Measurements from ENCODE around the gene LY6G6D. TPM values are rescaled to one million over a fixed set of nuclear protein-coding genes. Genes with fewer than 3 reads are reported as not detected.

LY6G6D gene
- total RNA-seq, 4 donors from 2014 or later, result not detected

DNA sequence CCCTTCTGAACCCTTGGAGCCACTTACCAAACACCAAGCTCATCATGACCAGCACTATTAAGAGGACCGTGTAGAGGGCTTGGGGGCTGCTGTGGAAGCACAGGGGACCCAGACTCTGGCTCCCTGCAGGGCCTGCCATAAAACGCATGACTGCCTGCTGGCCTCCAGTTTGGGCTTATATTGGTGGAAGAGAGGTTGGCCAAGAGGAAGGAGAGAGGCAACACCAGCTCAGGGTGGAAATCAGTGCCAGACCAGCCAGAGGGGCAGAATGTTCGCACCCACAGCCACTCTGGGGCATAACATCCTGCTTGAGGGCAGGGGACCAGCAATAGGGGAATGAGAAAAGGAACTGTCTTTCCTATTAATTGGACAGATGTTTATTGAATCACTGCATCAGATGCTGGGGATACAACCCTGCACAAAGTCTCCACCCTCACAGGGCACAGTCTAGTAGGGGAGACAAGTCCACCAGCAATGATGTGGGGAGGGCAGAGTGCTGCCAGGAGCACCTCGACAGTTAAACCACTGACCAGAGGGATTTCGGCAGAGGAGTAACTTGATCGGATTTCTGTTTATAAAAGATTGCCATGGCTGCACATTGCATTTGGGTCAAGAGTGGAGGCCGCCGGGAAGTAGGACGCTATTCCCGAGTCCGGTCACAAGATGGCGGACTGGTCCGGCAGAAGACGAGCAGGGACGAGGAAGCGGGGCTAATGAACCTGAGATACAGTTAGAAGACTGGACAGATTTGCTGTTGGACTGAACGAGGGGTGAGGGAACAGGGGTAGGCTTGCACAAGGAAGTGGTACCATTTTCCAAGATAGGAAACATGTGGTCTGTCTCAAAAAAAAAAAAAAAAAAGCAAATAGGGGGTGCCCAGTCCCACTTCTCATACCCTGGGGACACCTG, 34.7 kb upstream of the LY6G6D start, which contains the start of gene LY6G5C:
Gene LY6G5C (minus strand): TSS at position 842 of the 909 bp plus-strand sequence. CDS start 694 bp downstream, at position 148.
- peaks cover 5 to 26% (median 11%) of the 10 kb centered on the region in 4 donors for H3K4me1 ChIP-seq
- H3K4me3 ChIP-seq, result peak within 1 kb of the TSS; percentile 42 to 63 (median 43)
- no peaks in the 10 kb centered on the region for H3K9me3 ChIP-seq
- H3K27ac ChIP-seq, result peak within 1 kb of the TSS; percentile 70 to 85 (median 78)
- peak; percentile 89 for DNase-seq
- TF ChIP-seq POLR2A (IDR thresholded peaks at IDR 0.05) (no peak), POLR2AphosphoS5 (IDR thresholded peaks at IDR 0.05) (peak in 2 of 3 donors; percentile 23 to 57)
- TF ChIP-seq, protein P1, sequence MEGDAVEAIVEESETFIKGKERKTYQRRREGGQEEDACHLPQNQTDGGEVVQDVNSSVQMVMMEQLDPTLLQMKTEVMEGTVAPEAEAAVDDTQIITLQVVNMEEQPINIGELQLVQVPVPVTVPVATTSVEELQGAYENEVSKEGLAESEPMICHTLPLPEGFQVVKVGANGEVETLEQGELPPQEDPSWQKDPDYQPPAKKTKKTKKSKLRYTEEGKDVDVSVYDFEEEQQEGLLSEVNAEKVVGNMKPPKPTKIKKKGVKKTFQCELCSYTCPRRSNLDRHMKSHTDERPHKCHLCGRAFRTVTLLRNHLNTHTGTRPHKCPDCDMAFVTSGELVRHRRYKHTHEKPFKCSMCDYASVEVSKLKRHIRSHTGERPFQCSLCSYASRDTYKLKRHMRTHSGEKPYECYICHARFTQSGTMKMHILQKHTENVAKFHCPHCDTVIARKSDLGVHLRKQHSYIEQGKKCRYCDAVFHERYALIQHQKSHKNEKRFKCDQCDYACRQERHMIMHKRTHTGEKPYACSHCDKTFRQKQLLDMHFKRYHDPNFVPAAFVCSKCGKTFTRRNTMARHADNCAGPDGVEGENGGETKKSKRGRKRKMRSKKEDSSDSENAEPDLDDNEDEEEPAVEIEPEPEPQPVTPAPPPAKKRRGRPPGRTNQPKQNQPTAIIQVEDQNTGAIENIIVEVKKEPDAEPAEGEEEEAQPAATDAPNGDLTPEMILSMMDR (IDR thresholded peaks at IDR 0.05), result peak; percentile 52 to 78 (median 69)
- no peaks in the 10 kb centered on the region for H3K36me3 ChIP-seq
- in situ Hi-C loops (cut with MboI; ENCODE audit: low pct_ligation_motif_present in 1 of 4, low pct_unique_long_range_greater_than_20kb in 1 of 4, low sequenced_read_pairs in 3 of 4), result loop anchor here in 1 of 4 donors (10.0 kb wide), 1 partner anchor 84 kb away; the partner anchor contains the start of gene SAPCD1
- no peaks in the 10 kb centered on the region for H3K27me3 ChIP-seq
- intact Hi-C loops (cut with DNase I; ENCODE audit: low total_unique reads), result loop anchor here (10.0 kb wide), 1 partner anchor 154 kb away; no protein-coding TSS in a partner anchor
- WGBS, 2 donors (ENCODE audit: low coverage in 1 of 2), result 0 to 12% methylated on average over 12 to 16 of the region's 17 CpGs

DNA sequence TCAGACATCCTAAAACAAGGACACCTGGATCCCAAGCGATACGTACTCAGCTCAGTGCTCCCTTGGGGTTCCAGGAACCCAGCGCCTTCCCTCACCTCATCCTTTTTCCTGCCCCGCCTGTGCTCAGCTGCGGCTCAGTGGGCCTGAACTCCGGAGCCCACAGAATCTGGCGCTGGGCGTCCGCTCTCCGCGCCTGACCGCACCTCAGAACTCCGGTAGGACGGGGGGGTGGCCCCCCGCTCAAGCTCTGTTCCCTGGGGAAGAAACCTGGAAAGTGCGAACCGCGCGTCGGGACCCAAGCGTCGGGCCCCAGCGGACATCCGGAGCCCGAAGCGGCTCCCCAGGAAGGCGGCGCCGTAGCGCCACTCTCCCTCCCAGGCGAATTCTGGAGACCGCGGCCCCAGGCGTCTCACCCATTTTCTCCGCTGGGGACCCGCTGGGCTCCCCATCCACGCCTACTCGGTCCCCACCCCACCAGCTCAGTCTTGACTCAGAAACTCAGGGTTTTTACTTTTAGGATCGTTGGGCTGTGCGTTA, 33.9 kb upstream of the LY6G6D start:
- in situ Hi-C loops (cut with MboI; ENCODE audit: low pct_ligation_motif_present in 1 of 4, low pct_unique_long_range_greater_than_20kb in 1 of 4, low sequenced_read_pairs in 3 of 4), result loop anchor here in 1 of 4 donors (10.0 kb wide), 1 partner anchor 84 kb away; the partner anchor contains the start of gene SAPCD1

DNA sequence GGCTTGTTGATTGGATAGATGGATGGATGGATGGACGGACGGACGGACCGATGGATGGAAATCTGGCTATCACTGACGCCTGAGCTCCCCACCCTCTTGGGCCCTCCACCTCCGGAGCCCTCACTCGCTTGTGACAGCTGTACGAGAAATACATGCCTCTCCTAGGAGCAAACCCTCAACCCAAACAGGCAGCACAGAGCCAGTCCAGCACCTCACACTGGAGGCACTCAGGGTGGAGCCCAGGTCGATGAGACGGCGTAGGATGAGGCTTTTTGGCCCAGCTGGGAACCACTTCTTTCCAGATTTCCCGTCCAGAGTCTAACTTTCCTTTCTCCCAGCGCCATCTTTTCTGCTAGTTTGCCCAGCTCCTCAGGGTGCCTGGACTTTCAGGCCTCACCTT, 31.6 kb upstream of the LY6G6D start:
- WGBS, 2 donors (ENCODE audit: low coverage in 1 of 2), result 85 to 92% methylated on average over 7 to 13 of the region's 13 CpGs
- H3K36me3 ChIP-seq, result peaks cover 0 to 17% (median 10%) of the 10 kb centered on the region in 4 donors
- peaks cover 5 to 26% (median 11%) of the 10 kb centered on the region in 4 donors for H3K4me1 ChIP-seq
- H3K27me3 ChIP-seq, result no peaks in the 10 kb centered on the region
- peak overlapping the region in 1 of 4 donors; percentile 43 for H3K4me3 ChIP-seq
- in situ Hi-C loops (cut with MboI; ENCODE audit: low pct_ligation_motif_present in 1 of 4, low pct_unique_long_range_greater_than_20kb in 1 of 4, low sequenced_read_pairs in 3 of 4) (loop anchor here in 1 of 4 donors (10.0 kb wide), 1 partner anchor 81 kb away; the partner anchor contains the start of gene SAPCD1), intact Hi-C loops (cut with DNase I; ENCODE audit: low total_unique reads) (loop anchor here (10.0 kb wide), 1 partner anchor 151 kb away; no protein-coding TSS in a partner anchor)
- TF ChIP-seq POLR2A (IDR thresholded peaks at IDR 0.05) (no peak), POLR2AphosphoS5 (IDR thresholded peaks at IDR 0.05) (no peak), EP300 (IDR thresholded peaks at IDR 0.05; ENCODE audit: low read depth) (no peak)
- TF ChIP-seq, protein P1 (IDR thresholded peaks at IDR 0.05), result no peak
- no peak for DNase-seq
- H3K9me3 ChIP-seq, result no peaks in the 10 kb centered on the region
- peak overlapping the region in 3 of 4 donors; percentile 26 to 78 (median 73) for H3K27ac ChIP-seq

More for the DNA sequence above, 33.9 kb upstream of the LY6G6D start:
- Histone ChIP-seq H3K4me1 (peaks cover 5 to 26% (median 11%) of the 10 kb centered on the region in 4 donors), H3K27me3 (no peaks in the 10 kb centered on the region), H3K27ac (peak overlapping the region; percentile 70 to 85 (median 78)), H3K9me3 (no peaks in the 10 kb centered on the region), H3K4me3 (peak overlapping the region; percentile 42 to 63 (median 43)), H3K36me3 (peaks cover 0 to under 1% (median 0%) of the 10 kb centered on the region in 4 donors)
- TF ChIP-seq EP300 (IDR thresholded peaks at IDR 0.05; ENCODE audit: low read depth), result no peak
- TF ChIP-seq POLR2A (IDR thresholded peaks at IDR 0.05), result peak; percentile 31
- TF ChIP-seq POLR2AphosphoS5 (IDR thresholded peaks at IDR 0.05), result peak in 1 of 3 donors; percentile 5
- TF ChIP-seq, protein P1 (IDR thresholded peaks at IDR 0.05), result peak in 1 of 5 experiments; percentile 19
- peak; percentile 61 for DNase-seq
- WGBS, 2 donors (ENCODE audit: low coverage in 1 of 2), result 2% methylated on average over 21 of the region's 40 CpGs; no CpG with 5 or more reads in 1 of the 2 donors
- intact Hi-C loops (cut with DNase I; ENCODE audit: low total_unique reads), result loop anchor here (10.0 kb wide), 1 partner anchor 154 kb away; no protein-coding TSS in a partner anchor

Data from transverse colon (tissue), 4 donors.